Epithelial cell of esophagus (primary cell): ENCODE measurements around the gene NYNRIN.

ENCODE experiments used
- DNase-seq: peaks from one replicate; pipeline ENCODE4 v3.0.0; 2010; ENCODE audit warnings: low read depth
- H3K4me3 ChIP-seq: 2 replicates; pipeline ENCODE4 v1.5.1; 2011; ENCODE audit warnings: mild to moderate bottlenecking, low read length, control low read depth
- TF ChIP-seq, protein P1 (sequence below): IDR thresholded peaks from 2 replicates; pipeline ENCODE4 v1.5.1; 2011; ENCODE audit warnings: low read depth, mild to moderate bottlenecking, low read length, control low read depth, inconsistent platforms; ENCODE audit not compliant: insufficient read depth; ENCODE audit errors: missing control alignments

Gene NYNRIN

GRCh38 chr14:24463884-24464785, 65.3 kb downstream of the NYNRIN start:
- TF ChIP-seq, protein P1, sequence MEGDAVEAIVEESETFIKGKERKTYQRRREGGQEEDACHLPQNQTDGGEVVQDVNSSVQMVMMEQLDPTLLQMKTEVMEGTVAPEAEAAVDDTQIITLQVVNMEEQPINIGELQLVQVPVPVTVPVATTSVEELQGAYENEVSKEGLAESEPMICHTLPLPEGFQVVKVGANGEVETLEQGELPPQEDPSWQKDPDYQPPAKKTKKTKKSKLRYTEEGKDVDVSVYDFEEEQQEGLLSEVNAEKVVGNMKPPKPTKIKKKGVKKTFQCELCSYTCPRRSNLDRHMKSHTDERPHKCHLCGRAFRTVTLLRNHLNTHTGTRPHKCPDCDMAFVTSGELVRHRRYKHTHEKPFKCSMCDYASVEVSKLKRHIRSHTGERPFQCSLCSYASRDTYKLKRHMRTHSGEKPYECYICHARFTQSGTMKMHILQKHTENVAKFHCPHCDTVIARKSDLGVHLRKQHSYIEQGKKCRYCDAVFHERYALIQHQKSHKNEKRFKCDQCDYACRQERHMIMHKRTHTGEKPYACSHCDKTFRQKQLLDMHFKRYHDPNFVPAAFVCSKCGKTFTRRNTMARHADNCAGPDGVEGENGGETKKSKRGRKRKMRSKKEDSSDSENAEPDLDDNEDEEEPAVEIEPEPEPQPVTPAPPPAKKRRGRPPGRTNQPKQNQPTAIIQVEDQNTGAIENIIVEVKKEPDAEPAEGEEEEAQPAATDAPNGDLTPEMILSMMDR: no peak
- DNase-seq: no peak

GRCh38 chr14:24465368-24465767, 66.6 kb downstream of the NYNRIN start:
- TF ChIP-seq, protein P1: no peak
- DNase-seq: no peak
- H3K4me3 ChIP-seq: no peak overlapping the region

More at GRCh38 chr14:24463884-24464785, 65.3 kb downstream of the NYNRIN start:
- no peak overlapping the region for H3K4me3 ChIP-seq

GRCh38 chr14:24465805-24466204, 67.0 kb downstream of the NYNRIN start:
- no peak for DNase-seq
- TF ChIP-seq, protein P1: no peak
- no peak overlapping the region for H3K4me3 ChIP-seq
